Activated naive CD8-positive, alpha-beta T cell treated with anti-CD3 and anti-CD28 coated beads, Interleukin-2, amount 10 ng/mL, durations not matched to agents 7 days and 5 days (primary cell): ENCODE measurements around the gene COA1. TPM values are rescaled to one million over a fixed set of nuclear protein-coding genes. Genes with fewer than 3 reads are reported as not detected.

Experiments
- ATAC-seq: fragments of 150-1000 bp; cut with Tn5 transposase; one replicate; pipeline ENCODE4 v1.10.0; 2021; ENCODE audit warnings: low read depth, moderate library complexity
- POLR2A ChIA-PET: fragments of 350-600 bp; sonication (Branson Sonifier 250); formaldehyde crosslinking; loops from one replicate; lab custom pipeline; 2021; ENCODE audit warnings: antibody characterized with exemption; lab: Charles Lee
- DNase-seq: peaks from one replicate; pipeline ENCODE4 v3.0.0; 2021
- H3K27ac Mint-ChIP-seq: one replicate; pipeline ENCODE4 v1.8.0; 2022; ENCODE audit warnings: mild to moderate bottlenecking, mixed read lengths
- H3K27me3 Mint-ChIP-seq: one replicate; pipeline ENCODE4 v1.8.0; 2022; ENCODE audit warnings: mild to moderate bottlenecking, moderate library complexity, mixed read lengths
- H3K36me3 Mint-ChIP-seq: one replicate; pipeline ENCODE4 v1.8.0; 2021; ENCODE audit warnings: mild to moderate bottlenecking, mixed read lengths
- H3K4me1 Mint-ChIP-seq: one replicate; pipeline ENCODE4 v1.8.0; 2021; ENCODE audit warnings: mixed read lengths
- H3K4me3 Mint-ChIP-seq: one replicate; pipeline ENCODE4 v1.8.0; 2022; ENCODE audit warnings: mild to moderate bottlenecking, moderate library complexity, mixed read lengths
- H3K9me3 Mint-ChIP-seq: one replicate; pipeline ENCODE4 v1.8.0; 2021; ENCODE audit warnings: mixed read lengths
- total RNA-seq, 2 experiments: library from RNA; stranded (reverse); gene quantifications; one replicate each; pipeline ENCODE4 v1.2.3, GENCODE V29; 2021

COA1 gene
- total RNA-seq, 2 experiments from 2014 or later: 72.7 to 80.2 TPM

- POLR2A ChIA-PET: interaction anchor here (0.7 to 1.6 kb wide), 2 partner anchors 35 to 64 kb away, joined by 3 to 4 read pairs; partner anchors contain the start of gene COA1
- Mint-ChIP-seq H3K4me1 (peaks cover 27% of the 10 kb centered on the region), H3K27me3 (no peaks in the 10 kb centered on the region), H3K4me3 (no peak overlapping the region), H3K27ac (peak overlapping the region; percentile 38), H3K9me3 (no peaks in the 10 kb centered on the region), H3K36me3 (peaks cover 5% of the 10 kb centered on the region)
- ATAC-seq (no peak), DNase-seq (no peak)
Measured at GRCh38 chr7:43764807-43765491, 35.6 kb upstream of the COA1 start.

- peak overlapping the region; percentile 46 for H3K4me3 Mint-ChIP-seq
- ATAC-seq: peak; percentile 49
- H3K9me3 Mint-ChIP-seq: no peaks in the 10 kb centered on the region
- POLR2A ChIA-PET: interaction anchor here (0.5 to 1.6 kb wide), 3 partner anchors 31 to 64 kb away, joined by 3 to 4 read pairs (median 3); partner anchors contain the start of gene COA1
- no peaks in the 10 kb centered on the region for H3K27me3 Mint-ChIP-seq
- H3K4me1 Mint-ChIP-seq: peaks cover 31% of the 10 kb centered on the region
- DNase-seq: no peak
- H3K27ac Mint-ChIP-seq: peak overlapping the region; percentile 60
- peaks cover 5% of the 10 kb centered on the region for H3K36me3 Mint-ChIP-seq
Measured at GRCh38 chr7:43764039-43764761, 34.9 kb upstream of the COA1 start.

GRCh38 chr7:43763183-43763582 lies 33.9 kb upstream of the COA1 start:
- H3K4me1 Mint-ChIP-seq: peaks cover 31% of the 10 kb centered on the region
- no peak for ATAC-seq
- DNase-seq: no peak
- H3K9me3 Mint-ChIP-seq: no peaks in the 10 kb centered on the region
- H3K4me3 Mint-ChIP-seq: peak overlapping the region; percentile 32
- H3K27me3 Mint-ChIP-seq: no peaks in the 10 kb centered on the region
- H3K27ac Mint-ChIP-seq: no peak overlapping the region
- POLR2A ChIA-PET: no interaction called here
- peaks cover 5% of the 10 kb centered on the region for H3K36me3 Mint-ChIP-seq

DNA sequence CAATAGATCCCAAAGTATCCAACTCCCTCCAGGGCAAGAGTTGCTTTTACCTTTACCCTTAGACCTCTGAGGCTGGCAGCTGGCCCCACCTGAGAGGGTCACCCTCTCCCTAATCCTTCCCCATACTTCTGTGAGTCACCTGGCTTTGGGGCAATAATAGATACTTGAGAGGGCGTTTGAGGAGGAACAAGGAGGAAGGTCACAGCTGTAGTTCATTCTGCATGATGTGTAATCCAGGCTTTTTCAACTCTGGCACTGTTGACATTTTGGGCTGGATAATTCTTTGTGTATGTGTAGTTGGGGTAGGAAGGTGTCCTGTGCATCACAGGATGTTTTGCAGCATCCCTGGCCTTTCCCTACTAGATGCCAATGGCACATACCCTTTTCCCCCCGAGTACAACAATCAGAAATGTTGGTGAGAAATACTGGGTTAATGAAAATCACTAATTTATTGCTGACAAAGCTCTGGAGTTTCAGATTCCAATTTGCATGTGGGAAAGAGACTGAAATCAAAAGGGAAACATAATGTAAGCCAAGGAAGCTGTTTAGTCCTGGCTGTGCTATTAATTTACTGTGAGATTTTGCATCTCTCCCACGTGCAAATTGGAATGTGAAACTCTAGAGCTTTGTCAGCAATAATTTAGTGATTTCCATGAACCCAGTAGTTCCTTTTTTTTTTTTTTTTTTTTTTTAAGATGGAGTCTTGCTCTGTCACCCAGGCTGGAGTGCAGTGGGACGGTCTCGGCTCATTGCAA lies 32.8 kb upstream of the COA1 start:
- Mint-ChIP-seq H3K4me3 (no peak overlapping the region), H3K4me1 (peaks cover 32% of the 10 kb centered on the region)
- POLR2A ChIA-PET: interaction anchor here (0.6 kb wide), 1 partner anchor 102 kb away, joined by 4 read pairs; no protein-coding TSS in a partner anchor

DNA sequence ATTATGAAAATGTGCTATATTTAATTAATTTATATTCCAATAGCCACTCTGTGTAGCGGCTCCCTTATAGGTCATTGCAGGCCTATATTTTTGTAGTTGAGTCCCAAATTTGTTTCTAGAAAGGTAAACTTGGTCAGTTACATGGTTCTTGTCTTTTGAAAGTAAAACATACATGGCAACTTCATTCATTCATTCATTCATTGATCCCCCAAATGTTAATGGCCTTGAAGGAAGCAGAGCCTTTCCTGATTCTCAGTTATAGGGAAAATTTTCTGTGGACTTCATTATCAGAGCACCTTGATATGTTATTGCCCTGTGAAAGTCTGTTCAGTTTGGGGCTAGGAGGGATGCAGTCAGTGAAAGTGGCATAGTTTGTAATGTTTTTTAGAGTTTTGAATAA lies 32.1 kb upstream of the COA1 start:
- Mint-ChIP-seq H3K9me3 (no peaks in the 10 kb centered on the region), H3K27ac (no peak overlapping the region), H3K4me3 (no peak overlapping the region), H3K4me1 (peaks cover 37% of the 10 kb centered on the region), H3K27me3 (peaks cover 3% of the 10 kb centered on the region), H3K36me3 (peaks cover 5% of the 10 kb centered on the region)
- DNase-seq (no peak), ATAC-seq (no peak)
- POLR2A ChIA-PET: no interaction called here

More for the DNA sequence above, 32.8 kb upstream of the COA1 start:
- Mint-ChIP-seq H3K9me3 (no peaks in the 10 kb centered on the region), H3K36me3 (peaks cover 5% of the 10 kb centered on the region), H3K27ac (no peak overlapping the region), H3K27me3 (peaks cover 3% of the 10 kb centered on the region)
- no peak for ATAC-seq
- no peak for DNase-seq

GRCh38 chr7:43760861-43761260 lies 31.5 kb upstream of the COA1 start:
- peaks cover 40% of the 10 kb centered on the region for H3K4me1 Mint-ChIP-seq
- H3K27ac Mint-ChIP-seq: no peak overlapping the region
- H3K9me3 Mint-ChIP-seq: no peaks in the 10 kb centered on the region
- peaks cover 3% of the 10 kb centered on the region for H3K27me3 Mint-ChIP-seq
- DNase-seq: no peak
- H3K36me3 Mint-ChIP-seq: peaks cover 5% of the 10 kb centered on the region
- no peak for ATAC-seq
- POLR2A ChIA-PET: interaction anchor here (0.6 kb wide), 1 partner anchor 30 kb away, joined by 4 read pairs; no protein-coding TSS in a partner anchor
- H3K4me3 Mint-ChIP-seq: no peak overlapping the region

- Mint-ChIP-seq H3K9me3 (no peaks in the 10 kb centered on the region), H3K27me3 (peaks cover 3% of the 10 kb centered on the region), H3K27ac (peak overlapping the region; percentile 67), H3K4me3 (peak overlapping the region; percentile 90), H3K36me3 (peaks cover 5% of the 10 kb centered on the region), H3K4me1 (peaks cover 32% of the 10 kb centered on the region)
- DNase-seq: peak; percentile 70
- POLR2A ChIA-PET: interaction anchor here (1.1 to 1.8 kb wide), 3 partner anchors 29 to 176 kb away, joined by 3 to 8 read pairs (median 7); partner anchors contain the start of genes COA1 and STK17A
- ATAC-seq: peak; percentile 74
Measured at GRCh38 chr7:43758822-43759683, 29.7 kb upstream of the COA1 start.

GRCh38 chr7:43758029-43758821 lies 28.9 kb upstream of the COA1 start, which contains the start of gene BLVRA:
TSS of gene BLVRA (plus strand) at chr7:43758680. CDS start at chr7:43771159, 12,479 bp downstream.
- ATAC-seq: peak; percentile 74
- POLR2A ChIA-PET: interaction anchor here (1.2 to 1.8 kb wide), 2 partner anchors 28 to 175 kb away, joined by 7 to 8 read pairs; partner anchors contain the start of genes COA1 and STK17A

DNA sequence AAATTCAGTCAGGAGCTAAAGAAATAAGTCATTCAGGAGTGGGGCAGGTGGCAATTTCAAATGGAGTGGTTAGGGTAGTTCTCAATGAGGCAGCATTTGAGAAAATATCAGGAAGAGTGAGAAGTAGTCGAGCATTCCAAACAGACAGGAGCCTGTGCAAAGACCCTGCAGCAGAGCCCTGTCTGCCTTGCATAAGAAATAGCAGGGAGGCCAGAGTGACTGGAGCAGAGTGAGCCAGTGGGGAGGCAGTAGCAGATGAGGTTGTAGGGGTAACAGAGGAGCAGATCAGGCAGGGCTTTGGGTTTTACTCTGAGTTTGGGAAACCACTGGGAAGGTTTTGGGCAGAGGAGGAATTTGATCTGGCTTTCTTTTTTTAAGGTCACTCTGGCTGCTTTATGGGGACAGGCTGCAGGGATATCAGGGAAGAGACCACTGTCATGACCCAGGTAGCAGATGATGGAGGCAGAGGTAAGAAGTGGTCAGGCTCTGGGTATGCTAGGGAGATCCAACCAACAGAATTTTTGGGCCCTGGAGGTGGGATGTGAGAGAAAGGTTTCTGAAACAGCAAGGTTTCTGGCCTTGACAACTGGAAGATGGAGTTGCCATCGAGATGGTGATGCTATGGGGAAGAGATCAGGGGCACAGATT lies 27.9 kb upstream of the COA1 start:
- H3K27ac Mint-ChIP-seq: no peak overlapping the region
- peak overlapping the region; percentile 78 for H3K4me3 Mint-ChIP-seq
- POLR2A ChIA-PET: interaction anchor here (1.2 to 1.8 kb wide), 2 partner anchors 27 to 174 kb away, joined by 7 to 8 read pairs; partner anchors contain the start of genes COA1 and STK17A
- ATAC-seq (no peak), DNase-seq (no peak)
- peaks cover 3% of the 10 kb centered on the region for H3K27me3 Mint-ChIP-seq
- H3K36me3 Mint-ChIP-seq: peaks cover 3% of the 10 kb centered on the region
- H3K4me1 Mint-ChIP-seq: peaks cover 30% of the 10 kb centered on the region
- H3K9me3 Mint-ChIP-seq: no peaks in the 10 kb centered on the region

More at GRCh38 chr7:43758029-43758821, 28.9 kb upstream of the COA1 start, which contains the start of gene BLVRA:
- peaks cover 5% of the 10 kb centered on the region for H3K36me3 Mint-ChIP-seq
- H3K9me3 Mint-ChIP-seq: no peaks in the 10 kb centered on the region
- H3K4me1 Mint-ChIP-seq: peaks cover 34% of the 10 kb centered on the region
- peaks cover 3% of the 10 kb centered on the region for H3K27me3 Mint-ChIP-seq
- DNase-seq: peak; percentile 81
- H3K27ac Mint-ChIP-seq: peak within 1 kb of the TSS; percentile 73
- peak within 1 kb of the TSS; percentile 90 for H3K4me3 Mint-ChIP-seq

DNA sequence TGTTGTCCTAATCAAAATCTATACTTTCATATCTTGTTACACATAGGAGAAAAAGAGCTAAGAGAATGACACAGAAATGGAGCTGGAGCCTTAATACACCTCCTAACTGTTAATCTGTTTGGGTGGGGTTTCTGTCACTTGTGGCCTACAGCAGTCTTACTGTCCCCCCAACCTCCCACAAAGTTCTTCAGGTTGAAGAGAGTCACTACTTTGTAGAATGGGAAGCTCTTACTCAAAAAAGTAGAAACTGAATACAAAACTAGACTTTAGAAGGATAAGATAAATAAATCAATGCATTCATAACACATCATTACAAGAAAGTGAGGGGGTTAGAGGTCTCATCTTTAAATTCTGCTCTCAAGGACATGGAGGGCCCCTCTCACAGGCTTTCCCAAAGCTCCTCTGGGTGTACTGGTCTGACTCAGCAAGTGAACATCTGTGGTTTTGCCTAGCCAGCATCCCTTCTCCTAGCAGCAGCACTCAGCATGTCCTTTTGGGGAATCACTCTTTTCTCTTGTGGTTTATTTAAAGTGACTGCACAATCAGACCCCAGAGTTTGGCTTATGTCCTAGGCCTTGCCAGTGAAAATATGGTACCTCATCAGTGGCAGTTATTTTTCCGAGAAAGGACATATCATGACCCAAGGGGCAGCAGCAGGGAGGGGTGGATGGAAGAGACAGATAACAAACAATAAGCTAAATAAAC lies 27.2 kb upstream of the COA1 start:
- Mint-ChIP-seq H3K27ac (no peak overlapping the region), H3K4me3 (peak overlapping the region; percentile 14), H3K36me3 (peaks cover 3% of the 10 kb centered on the region), H3K27me3 (peaks cover 3% of the 10 kb centered on the region), H3K4me1 (peaks cover 26% of the 10 kb centered on the region), H3K9me3 (no peaks in the 10 kb centered on the region)
- POLR2A ChIA-PET: no interaction called here
- DNase-seq (no peak), ATAC-seq (no peak)
